GM19239 (cell line): ENCODE results near the gene KCNA4.
"Not testable (repeated sequence)": the region's sequence is repeated elsewhere in the genome, so short reads cannot be mapped to it uniquely, and the experiment has no call there.

Experiments used
- DNase-seq: peaks from one replicate; pipeline ENCODE4 v3.0.0; 2011; ENCODE audit warnings: low spot score; ENCODE audit not compliant: insufficient read length
- FAIRE-seq: peaks from 2 replicates; lab custom pipeline; 2011; peaks lifted over from hg19 to GRCh38; lab: Jason Lieb, UNC

Gene KCNA4

DNA sequence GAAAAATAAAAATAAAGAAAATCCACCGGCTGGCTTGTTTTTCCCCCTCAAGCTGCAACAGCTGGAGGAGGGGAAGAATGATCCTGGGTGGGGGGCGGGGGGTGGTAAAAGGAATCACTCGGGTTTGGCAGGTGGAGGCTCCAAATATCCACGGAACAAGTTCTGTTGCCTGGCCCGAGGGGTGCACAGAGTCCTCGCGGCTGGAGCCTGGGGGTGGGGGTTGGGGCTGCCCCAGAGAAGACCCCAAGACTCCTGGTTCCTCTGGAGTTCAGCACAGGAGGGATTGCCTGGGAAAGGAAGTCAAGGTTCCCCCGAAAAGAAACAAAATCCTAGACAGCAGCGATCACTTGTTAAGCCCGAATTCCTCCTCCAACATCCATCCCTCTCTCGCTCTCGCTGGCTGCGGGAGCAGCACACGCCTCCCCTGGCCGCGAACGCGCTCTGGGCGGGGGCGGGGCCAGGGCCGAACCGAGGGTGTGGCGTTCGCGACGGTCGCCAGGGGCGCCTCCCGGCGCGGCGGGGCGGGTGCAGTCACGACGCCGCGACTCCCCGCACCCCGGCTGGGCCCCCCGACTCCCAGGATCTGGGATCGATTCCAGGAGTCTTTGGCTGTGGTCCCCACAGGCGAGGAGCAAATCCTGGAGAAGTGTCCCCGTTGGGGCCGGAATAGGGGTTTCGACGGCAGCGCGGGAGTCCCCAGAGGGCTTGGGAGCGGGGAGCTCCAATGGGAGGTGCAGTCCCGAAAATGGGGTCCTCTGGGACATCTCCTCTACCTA, at the start of gene KCNA4:
KCNA4 (minus strand) TSS at position 443 of the 776 bp plus-strand sequence. CDS start 4,352 bp downstream, outside the sequence.
- FAIRE-seq, result no peak
- no peak for DNase-seq

DNA sequence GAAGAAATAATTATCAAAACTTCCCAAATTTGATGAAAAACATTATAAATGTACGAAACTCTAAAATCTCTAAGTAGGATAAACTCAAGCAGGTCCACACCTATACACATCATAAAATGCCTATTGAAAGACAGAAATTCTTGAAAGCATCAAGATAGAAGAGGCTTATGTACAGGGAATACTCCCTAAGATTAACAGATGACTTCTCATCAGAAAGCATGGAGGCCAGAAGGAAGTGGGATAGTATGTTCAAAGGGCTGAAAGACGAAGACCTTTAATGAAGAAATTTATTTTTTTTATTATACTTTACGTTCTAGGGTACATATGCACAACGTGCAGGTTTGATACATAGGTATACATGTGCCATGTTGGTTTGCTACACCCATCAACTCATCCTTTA, 45.3 kb upstream of the KCNA4 start:
- FAIRE-seq (no peak), DNase-seq (no peak)

DNA sequence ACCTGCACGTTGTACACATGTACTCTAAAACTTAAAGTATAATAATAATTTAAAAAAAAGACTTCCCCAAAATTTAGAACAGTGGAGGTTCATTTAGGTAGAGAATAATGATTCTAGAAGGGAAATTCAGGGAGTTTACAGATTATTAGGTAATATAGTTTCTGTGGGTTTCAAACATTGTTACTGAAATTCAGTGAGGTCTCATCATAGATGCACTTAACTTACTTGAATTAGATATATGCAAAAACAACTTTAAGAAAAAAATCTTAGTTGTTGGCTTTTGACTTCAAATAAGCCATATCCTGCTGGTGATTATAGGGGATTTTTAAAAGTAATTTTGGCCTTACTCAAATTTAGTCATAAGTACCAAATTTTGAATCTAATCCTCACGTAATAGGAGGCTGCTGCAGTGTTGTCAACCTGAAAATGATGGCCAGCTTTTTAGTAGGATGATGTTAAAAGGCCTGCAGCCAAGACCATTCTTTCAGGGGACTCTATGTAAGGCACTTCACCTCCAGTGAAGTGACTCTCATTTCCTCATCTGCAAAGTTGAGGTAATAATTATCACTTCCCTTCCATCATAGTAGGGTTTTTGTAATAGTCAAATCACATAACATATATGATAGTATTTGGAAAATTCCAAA, 42.5 kb upstream of the KCNA4 start:
- FAIRE-seq (no peak), DNase-seq (no peak)

DNA sequence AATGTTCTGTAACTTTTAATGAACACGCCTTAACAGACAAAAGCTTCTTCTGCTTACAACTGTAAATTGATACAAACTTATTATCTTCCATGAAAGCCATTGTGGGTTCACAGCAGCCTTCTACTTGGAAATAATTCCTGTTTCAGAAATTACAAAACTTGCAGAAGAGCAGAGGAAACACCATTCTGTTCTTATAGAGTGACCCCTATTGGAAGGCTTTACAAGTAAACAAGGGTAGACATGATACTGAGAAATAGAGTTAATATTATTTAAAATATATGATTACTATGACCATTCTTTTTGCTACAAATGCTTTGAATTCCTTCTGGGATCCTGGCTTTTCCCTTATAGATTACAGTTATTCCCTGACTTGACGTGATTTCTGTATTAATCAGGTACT, 32.4 kb upstream of the KCNA4 start:
- DNase-seq (no peak), FAIRE-seq (no peak)

DNA sequence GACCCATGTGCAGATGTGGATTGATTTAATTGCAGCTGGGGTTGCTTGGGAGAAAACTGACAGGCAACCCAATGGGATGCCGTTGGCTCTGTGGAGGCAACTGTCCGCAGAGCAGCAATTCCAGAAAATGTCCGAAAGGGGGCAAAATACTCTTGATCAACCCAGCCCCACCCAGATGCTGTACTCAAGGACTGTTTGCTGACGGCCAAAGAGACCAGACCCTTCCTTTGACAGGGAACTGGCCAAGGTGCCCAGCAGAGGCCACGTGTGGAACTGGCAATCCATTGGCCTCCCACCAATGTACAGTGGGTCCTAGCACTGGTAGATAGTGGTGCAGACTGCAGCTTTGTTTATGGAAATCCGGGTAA, 29.7 kb upstream of the KCNA4 start:
- DNase-seq, result no peak
- no peak for FAIRE-seq

DNA sequence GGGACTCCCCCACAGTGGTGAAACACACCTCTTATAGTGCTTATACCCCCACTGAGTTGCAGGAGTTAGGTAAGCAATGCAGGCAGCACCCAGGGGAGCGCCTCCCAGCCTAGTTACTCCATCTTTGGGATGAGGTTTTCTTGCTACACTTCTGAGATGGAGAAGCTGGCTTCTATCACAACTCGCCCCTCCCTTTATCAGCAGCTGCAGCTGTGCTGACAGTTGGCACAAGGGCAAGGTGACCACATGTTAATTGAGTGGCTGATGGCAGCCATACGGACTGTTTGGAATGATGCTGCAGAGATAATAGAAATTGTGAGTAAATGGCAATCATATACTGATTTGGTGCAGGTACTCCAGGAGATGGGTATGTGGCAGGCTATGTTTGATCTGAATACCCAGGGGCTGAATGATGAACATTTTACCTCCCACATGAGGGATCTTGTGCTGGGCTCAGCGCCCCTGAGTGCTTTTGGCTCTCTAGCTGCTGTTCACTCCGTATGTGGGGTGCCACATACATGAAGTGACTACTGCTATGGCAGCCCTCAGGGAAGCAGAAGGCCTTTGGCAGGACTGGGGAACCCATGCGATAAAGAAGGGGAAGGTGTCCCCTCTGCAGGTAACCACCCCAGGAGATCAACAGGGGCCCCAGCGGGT, 29.2 kb upstream of the KCNA4 start:
- no peak for DNase-seq
- no peak for FAIRE-seq

DNA sequence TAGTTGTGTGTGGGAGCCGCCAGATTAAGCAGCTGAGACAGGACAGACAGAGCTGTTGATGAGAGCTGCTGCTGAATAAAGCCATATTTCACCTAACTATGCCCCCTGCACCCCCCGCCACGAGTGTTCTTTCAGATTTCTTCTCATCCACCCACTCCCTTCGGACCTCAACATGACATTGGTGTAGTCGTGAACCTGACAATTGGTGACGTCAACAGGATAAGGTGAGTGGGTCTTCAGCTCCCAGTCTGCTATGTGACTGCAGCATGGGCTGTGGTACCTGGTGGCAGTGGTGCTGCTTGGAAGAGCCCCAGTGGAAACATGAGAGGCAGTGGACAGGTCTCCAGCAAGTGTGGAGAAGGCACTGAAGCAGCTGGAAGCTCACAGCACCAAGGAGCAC, 28.3 kb upstream of the KCNA4 start:
- FAIRE-seq (no peak), DNase-seq (no peak)

DNA sequence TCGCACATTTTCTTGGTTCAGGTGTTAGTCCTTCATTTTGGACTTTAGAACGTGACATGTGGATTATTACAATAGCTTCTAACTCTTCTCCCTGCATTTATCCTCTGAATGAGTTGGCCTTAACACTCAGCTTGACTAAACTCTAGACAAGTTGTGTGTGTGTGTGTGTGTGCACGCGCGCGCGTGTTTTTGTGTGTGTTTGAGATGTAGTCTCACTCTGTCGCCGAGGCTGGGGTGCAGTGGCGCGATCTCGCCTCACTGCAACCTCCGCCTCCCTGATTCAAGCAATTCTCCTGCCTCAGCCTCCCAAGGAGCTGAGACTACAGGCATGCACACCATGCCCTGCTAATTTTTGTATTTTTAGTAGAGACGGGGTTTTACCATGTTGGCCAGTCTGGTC, 24.3 kb upstream of the KCNA4 start:
- FAIRE-seq (no peak), DNase-seq (no peak)

DNA sequence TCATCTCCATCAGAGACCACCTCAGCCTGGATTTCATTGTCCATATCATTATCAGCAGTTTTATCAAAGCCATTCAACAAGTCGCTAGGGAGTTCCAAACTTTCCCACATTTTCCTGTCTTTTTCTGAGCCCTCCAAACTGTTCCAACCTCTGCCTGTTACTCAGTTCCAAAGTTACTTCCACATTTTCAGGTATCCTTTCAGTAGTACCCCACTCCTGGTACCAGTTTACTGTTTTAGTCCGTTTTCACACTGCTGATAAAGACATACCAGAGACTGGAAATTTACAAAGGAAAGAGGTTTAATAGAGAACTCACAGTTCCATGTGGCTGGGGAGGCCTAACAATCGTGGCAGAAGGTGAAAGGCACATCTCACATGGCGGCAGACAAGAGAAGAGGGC, 17.9 kb upstream of the KCNA4 start:
- not testable (repeated sequence) for FAIRE-seq

DNA sequence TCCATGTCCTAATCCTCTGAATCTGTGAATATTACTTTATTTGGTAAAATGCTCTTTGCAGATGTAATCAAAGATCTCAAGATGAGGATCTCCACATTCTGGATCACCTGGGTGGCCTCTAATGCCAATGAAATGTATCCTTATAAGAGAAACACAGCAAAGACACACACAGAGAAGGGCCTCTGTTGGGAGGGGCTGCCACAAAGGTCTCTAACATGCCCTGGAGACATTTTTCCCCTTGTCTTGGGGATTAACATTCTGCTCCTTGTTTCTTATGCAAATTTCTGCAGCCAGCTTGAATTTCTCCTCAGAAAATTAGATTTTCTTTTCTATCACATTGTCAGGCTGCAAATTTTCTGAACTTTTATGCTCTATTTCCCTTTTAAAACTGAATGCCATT, 17.3 kb upstream of the KCNA4 start:
- FAIRE-seq, DNase-seq: not testable (repeated sequence)

More for the DNA sequence above, 17.9 kb upstream of the KCNA4 start:
- not testable (repeated sequence) for DNase-seq

DNA sequence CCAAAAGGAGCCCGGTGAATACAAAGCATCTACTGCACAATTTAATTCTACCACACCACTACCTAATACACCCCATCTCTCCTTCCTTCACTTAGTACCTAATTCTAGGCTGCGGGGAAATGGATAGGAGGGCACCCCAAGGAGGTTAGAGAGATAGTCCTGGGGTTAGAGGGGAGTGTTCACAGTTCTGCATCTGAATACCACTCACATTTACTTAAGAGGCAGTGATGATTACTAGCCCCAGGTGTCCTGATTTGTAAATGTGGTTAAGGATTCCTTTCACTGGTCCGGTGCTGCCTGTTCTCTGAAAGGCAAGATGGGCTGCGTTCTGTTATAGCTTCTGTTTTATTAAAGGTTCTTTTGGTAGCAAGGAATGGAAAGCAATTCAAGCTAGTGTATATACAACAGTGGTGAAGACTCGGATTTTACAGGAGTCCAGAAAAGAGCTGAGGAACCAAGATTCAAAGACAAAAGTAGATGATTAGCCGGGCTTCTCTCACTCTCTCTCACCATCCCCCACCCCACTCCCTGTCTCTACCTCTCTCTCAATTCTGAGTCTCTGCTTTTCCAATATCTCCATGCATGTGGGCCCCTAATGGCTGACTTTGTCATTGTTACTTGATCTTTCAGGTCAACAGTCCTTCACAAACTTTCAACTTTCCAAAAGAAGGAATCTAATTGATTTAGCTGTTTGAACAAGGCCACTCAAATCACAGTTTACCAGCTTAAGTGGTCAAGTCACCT, 8.7 kb upstream of the KCNA4 start:
- no peak for FAIRE-seq
- DNase-seq, result no peak

DNA sequence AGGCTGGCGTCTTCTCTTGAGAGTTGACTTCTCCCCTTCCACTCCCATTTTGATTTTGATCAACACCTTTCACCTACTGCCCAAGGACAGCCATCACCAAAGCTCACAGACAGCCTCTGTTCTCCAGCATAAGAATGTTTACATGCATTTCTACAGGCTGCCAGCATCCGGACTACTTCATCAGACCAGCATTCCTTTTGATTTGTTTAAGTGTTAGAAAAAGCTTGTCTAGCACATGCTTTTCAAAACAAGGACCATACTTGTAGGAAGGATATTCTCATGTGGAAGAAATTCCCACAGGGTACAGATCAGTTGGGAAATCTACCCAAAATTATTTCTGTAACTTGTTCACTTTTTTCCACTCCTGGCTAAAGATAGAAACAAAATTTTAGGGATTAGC, 6.2 kb upstream of the KCNA4 start:
- FAIRE-seq (no peak), DNase-seq (no peak)

DNA sequence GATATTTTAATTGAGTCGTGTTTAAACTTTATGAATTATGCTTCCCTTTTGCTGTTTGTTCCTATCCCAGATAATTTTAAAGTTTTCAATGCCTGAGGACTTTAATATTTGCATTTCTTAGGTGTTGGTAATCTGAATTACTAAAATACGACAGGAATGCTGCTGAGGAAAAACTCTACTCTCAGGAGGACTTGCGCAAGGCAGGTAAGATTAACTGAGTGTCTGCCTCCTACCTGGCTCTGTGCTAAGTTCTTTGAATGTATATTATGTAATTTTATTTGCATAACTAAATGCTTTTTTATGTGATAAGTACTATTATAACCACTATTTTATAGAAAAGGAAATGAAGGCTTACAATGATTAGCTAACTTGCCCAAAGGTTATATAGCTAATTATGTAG, 2.7 kb upstream of the KCNA4 start:
- no peak for FAIRE-seq
- no peak for DNase-seq

DNA sequence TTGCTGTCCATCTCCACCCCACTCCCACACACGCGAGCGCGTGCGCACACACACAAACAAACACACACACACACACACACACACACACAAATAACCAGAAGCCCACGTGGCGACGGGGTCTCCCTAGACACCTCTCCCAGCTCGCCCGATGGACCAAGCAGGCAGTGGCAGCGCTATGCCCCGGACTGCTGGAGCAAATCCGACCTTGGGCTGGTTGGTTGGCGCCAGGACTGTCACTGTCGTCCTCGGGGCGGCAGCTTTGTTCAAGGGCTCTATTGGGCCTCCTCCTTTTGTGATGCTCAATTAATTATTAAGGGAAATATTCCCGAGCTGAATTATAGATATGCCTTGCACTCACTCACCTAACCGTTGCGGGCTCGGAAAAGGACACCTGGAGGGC, 1.7 kb upstream of the KCNA4 start:
- FAIRE-seq (no peak), DNase-seq (no peak)

DNA sequence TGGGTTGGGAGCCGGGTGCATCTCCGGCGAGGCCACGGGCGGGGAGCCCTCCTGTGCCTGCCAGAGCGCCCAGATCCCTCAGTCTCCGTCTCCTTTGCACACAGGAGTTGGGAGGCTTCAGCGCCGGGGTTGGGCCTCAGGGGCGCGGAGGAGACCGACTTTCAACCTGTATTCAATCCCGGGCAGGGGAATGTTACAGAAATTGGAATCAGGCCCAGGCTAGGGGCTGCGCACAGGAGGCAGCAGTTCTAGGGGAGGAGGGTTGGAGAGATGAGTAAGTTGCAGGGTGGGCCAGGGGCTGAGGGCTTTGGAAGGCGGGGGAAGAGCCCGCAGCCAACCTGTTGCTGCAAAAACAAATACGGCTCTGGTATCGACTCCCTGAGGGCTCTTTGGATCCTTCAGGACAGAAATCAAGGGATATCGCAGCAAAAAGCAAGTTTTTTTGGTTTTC, 640 bp upstream of the KCNA4 start:
- FAIRE-seq, result no peak
- no peak for DNase-seq

DNA sequence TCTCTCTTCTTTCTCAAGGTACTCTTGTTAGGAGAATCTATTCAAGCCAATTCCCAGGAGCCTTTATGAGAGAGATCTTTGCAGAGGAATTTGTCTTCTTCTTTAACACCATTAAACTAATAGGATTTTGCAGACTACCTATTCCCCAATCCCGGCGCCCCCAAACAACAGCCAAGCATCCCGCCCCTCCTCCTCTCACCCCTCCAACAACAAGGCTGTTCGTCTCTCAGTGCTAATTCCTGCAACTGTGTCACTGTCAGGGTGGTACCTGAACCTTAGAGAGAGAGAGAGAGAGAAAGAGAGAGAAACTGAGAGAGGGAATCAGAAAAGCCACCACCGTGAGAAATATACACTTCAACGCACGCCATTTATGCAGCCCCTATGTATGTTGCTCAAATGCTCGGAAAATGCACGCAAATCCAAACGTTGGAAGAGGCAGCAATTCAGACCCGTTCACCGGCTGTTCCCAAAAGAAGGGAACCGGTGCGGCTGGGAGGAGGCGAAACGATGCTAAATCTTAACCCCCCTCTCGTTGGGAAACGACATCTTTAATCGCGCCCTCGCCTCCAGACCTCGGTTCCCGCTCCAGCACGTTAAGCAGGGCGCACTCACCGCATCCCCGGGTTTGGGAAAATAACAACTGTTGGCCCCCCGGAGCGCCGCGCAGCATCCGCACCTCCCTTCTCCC, 961 bp downstream of the KCNA4 start:
- FAIRE-seq (no peak), DNase-seq (no peak)

DNA sequence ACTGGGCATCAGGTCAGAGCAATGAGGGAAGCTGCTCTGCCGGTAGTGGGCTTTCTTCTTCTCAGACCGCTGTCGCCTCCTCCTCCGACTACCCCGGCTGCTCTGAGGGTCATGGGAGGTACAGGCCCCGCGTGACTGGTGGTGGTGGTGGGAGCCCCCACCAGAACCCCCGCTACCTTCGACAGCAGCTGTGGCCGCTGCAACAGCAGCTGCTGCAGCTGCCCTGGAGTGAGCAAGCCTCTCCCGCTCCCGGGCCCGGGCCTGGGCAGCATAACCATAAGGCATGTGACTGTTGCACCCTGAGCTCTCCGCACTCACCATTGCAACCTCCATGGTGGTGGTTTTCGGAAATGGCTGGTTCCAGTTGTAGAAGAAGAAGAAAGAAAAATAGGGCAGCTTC, 4.5 kb downstream of the KCNA4 start:
- FAIRE-seq (no peak), DNase-seq (no peak)

DNA sequence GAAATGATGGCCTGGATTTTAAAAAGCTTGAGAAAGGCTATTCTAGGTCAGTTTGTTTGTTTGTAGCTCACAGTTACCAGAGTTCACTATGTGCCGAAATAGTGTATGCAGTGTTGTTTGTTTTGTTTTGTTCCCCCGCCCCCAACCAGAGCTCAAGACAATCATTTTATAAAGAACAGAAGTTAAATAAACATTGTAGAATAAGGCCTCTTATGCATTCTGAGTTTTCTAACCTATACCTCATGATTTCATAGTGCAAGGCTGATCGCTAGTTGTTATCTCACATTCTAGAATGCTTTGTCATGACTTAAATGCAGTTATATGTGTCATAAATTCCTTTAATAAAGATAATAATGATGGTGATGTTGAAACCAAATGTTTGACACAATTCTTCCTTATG, 7.8 kb downstream of the KCNA4 start:
- no peak for DNase-seq
- FAIRE-seq, result no peak

DNA sequence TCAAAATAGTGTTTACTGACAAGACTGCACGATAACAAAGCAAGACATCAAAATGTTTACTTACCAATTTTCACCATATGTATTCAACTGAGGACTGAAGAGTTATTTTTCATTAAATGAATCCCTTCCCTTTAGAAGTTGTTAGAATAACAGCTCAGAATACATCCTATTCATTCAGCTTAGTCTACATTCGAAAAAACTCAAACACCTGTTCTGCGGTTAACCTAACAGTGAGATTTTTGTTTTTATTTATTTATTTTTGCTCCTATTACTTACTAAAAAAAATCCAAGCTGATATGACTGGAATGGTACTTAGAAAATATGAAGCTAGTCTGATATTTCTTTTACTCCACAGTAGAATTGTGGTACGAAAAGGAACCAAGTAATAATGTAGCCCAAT, 10.0 kb downstream of the KCNA4 start:
- DNase-seq, result no peak
- FAIRE-seq, result no peak

DNA sequence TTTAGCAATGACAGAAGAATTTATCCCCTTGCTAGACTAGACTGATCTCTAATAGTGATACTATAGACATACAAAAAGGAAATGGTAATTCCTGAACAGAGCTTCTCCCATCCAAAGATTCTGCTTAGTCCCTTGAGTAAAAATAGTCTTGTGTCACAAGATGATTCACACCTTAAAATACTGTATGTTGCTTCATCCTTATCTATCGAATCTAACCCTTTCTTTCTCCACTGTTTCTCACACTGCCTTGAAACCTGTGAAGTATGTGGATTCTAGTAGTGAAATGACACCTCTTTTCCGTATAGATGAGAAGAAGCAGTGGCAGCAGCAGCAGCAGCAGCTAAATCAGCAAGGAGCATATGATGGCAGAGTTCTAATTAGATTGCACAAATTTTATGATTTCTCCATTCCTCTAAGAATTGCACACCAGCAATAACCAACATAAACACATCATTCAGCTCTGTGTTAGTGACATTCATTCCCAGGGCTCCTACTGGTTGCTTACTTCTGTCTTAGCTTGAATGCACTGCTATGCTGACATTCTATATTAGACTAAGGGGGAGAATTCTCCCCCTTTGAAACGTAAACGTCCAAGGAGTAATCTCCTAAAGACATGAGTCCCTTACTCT, 14.6 kb downstream of the KCNA4 start:
- FAIRE-seq (no peak), DNase-seq (no peak)
